Motor neuron (in vitro differentiated cells): ENCODE measurements around the gene NSUN6. TPM values are rescaled to one million over a fixed set of nuclear protein-coding genes. Genes with fewer than 3 reads are reported as not detected.

Experiments used
- ATAC-seq, 8 experiments: fragments of 200-7000 bp; cut with Tn5 transposase; replicated peaks in 6 of 8; 2 replicates each; pipeline ENCODE4 v1.8.0; 2021; ENCODE audit warnings: mild to moderate bottlenecking in 8 of 8, moderate library complexity in 8 of 8
- H3K27ac ChIP-seq, 2 donors: fragments of 250-450 bp; sonication (Bioruptor Pico); 2 replicates each; pipeline ENCODE4 v1.9.0; 2021; ENCODE audit warnings: antibody characterized with exemption in 2 of 2, mild to moderate bottlenecking in 2 of 2, moderate library complexity in 1 of 2
- H3K4me1 ChIP-seq, 2 donors: fragments of 250-450 bp; sonication (Bioruptor Pico); replicated peaks in 1 of 2; 2 replicates each; pipeline ENCODE4 v1.6.1; 2021; ENCODE audit warnings: antibody characterized with exemption in 2 of 2, mild to moderate bottlenecking in 2 of 2, moderate library complexity in 1 of 2
- H3K4me3 ChIP-seq, 5 donors: fragments of 250-450 bp; sonication (Bioruptor Pico); 2 replicates each; pipeline ENCODE4 v1.9.0; 2021; ENCODE audit warnings: antibody characterized with exemption in 5 of 5, mild to moderate bottlenecking in 5 of 5, moderate library complexity in 4 of 5
- WGBS, 10 experiments: fragments of 450-650 bp; shearing (Covaris generic); methylation state at CpG; one replicate each; pipeline ENCODE4 v1.0.0; 2022; 5-methylcytosine and 5-hydroxymethylcytosine counted together
- in situ Hi-C, 9 experiments: fragments of 400-800 bp; cut with MboI; loops; one replicate each; pipeline ENCODE4 v1.15.0; 2021; ENCODE audit warnings: low sequenced_read_pairs in 9 of 9, low pct_unique_long_range_greater_than_20kb in 2 of 9; ENCODE audit not compliant: unreplicated experiment in 9 of 9
- total RNA-seq, 8 experiments: library from RNA; unstranded; fragments of 300-600 nt; gene quantifications; 2 replicates each; pipeline versions ENCODE4 v1.2.3 to v1.2.4, GENCODE V29; 2022

NSUN6 gene
- total RNA-seq, 8 experiments from 2014 or later, result 13.0 to 37.4 (median 23.9) TPM

GRCh38 chr10:18501198-18501597, 150.2 kb downstream of the NSUN6 start:
- Histone ChIP-seq H3K27ac (no peak overlapping the region), H3K4me3 (no peak overlapping the region), H3K4me1 (peaks cover 0 to 26% of the 10 kb centered on the region in 2 donors)
- ATAC-seq, result peak in 5 of 8 experiments; percentile 42 to 69 (median 59)
- 49 to 90% (median 85%) methylated on average over 2 to 3 of the region's 3 CpGs; no CpG with 5 or more reads in 5 of the 10 experiments for WGBS, 10 experiments
- in situ Hi-C loops, result loop anchor here in 4 of 9 experiments (25.0 kb wide), 2 partner anchors 111 to 161 kb away; partner anchors contain the start of genes ARL5B (in 1 of the 4) and NSUN6 (in 1 of the 4)

DNA sequence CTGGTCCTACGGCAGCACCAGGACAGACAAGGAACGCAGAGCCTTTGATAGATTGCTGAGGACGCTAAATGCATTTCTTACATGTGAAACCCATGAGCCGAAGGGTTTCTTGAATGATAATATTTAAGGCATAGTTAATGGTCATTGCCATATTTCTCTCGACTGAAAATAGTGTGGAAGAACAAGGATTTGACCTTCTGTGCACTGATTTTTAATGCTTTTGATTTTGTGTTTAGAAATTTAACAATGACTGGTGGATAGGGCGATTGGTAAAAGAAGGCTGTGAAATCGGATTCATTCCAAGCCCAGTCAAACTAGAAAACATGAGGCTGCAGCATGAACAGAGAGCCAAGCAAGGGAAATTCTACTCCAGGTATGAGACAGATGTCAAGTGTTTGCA, 150.8 kb downstream of the NSUN6 start:
- peak in 4 of 8 experiments; percentile 20 to 44 (median 37) for ATAC-seq
- H3K27ac ChIP-seq, result no peak overlapping the region
- WGBS, 10 experiments, result 0 to 88% (median 63%) methylated on average over 1 to 7 of the region's 7 CpGs
- in situ Hi-C loops, result loop anchor here in 4 of 9 experiments (25.0 kb wide), 2 partner anchors 112 to 162 kb away; partner anchors contain the start of genes ARL5B (in 1 of the 4) and NSUN6 (in 1 of the 4)
- no peak overlapping the region for H3K4me3 ChIP-seq
- peaks cover 0 to 26% of the 10 kb centered on the region in 2 donors for H3K4me1 ChIP-seq

DNA sequence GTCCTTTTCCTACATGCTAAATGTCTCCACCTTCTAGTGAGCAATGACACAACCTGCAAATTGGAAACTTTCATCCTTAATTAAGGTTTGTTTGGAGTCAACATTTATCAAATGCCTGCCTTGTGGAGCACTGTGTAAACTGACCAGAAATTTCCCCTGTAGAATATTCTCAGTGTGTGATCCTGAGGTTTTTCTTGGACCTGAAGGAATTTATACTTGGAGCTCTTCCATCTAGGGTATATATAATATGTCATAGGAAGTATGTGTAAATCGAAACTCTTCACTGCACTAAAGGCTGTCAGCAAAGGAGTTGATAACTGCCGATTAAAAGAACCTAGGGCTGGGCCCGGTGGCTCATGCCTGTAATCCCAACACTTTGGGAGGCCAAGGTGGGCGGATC, 152.4 kb downstream of the NSUN6 start:
- 67 to 100% (median 93%) methylated on average over 1 to 3 of the region's 4 CpGs; no CpG with 5 or more reads in 3 of the 10 experiments for WGBS, 10 experiments
- Histone ChIP-seq H3K4me1 (peaks cover 0 to 26% of the 10 kb centered on the region in 2 donors), H3K27ac (no peak overlapping the region), H3K4me3 (no peak overlapping the region)
- no peak for ATAC-seq
- in situ Hi-C loops, result no loop called here

GRCh38 chr10:18497806-18498369, 153.5 kb downstream of the NSUN6 start:
- ATAC-seq, result peak in 5 of 8 experiments; percentile 26 to 58 (median 46)
- H3K27ac ChIP-seq, result no peak overlapping the region
- WGBS, 10 experiments, result 42 to 86% (median 73%) methylated on average over 2 to 8 of the region's 8 CpGs
- in situ Hi-C loops, result no loop called here
- no peak overlapping the region for H3K4me3 ChIP-seq
- H3K4me1 ChIP-seq, result peaks cover 0 to 26% of the 10 kb centered on the region in 2 donors

Other genes with a start within 250 kb of the NSUN6 start
- 10 to 100 TPM in 7 of 8 experiments, 1 to 10 TPM in 1; 9.0 to 45.7 (median 35.8) TPM for gene ARL5B, start 7.8 kb upstream of the NSUN6 start, total RNA-seq